ENCODE measurements around the gene PSME1.

Gene PSME1

DNA sequence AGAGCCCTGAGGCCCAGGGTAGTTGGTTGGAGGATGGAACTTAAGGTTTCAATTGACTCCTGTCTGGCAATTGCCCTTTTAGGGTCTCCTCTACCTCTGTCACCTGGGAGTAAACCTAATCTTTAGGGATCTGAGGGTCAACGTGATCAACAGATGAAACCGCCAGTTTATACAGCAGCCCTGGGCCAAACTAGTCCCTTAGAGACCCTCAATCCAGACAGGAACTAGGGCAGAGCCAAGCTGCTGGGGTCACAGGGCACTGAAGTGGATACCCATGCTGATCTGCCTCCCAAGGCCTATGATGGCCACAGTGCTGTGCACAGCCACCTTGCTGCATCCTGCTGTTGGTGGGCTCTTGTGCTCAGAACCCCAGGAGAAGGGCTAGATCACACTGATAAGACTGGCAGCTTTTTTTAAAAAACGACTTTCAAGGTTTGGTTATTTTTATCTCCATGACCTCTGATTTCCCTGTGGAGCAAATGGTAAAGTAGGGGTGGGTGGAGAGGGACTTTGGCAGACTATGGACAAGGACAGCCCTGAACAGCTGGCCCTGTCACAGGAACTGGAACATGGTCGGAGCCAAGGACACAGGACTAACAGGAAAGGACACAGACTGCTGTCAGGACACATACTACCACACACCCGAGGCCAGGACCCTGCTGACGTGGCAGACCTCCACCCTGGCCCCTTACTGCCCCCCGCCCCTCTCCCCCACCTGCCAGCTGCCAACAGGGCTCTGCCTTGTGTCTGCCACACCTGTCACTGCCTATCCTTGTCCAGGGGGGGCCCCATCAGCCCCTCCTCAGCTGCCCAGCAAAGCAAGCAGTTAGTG is 5.1 kb upstream of the PSME1 start:
- no peak for DNase-seq

- DNase-seq = no peak
Observed at GRCh38 chr14:24131549-24131966, 4.4 kb upstream of the PSME1 start.

DNA sequence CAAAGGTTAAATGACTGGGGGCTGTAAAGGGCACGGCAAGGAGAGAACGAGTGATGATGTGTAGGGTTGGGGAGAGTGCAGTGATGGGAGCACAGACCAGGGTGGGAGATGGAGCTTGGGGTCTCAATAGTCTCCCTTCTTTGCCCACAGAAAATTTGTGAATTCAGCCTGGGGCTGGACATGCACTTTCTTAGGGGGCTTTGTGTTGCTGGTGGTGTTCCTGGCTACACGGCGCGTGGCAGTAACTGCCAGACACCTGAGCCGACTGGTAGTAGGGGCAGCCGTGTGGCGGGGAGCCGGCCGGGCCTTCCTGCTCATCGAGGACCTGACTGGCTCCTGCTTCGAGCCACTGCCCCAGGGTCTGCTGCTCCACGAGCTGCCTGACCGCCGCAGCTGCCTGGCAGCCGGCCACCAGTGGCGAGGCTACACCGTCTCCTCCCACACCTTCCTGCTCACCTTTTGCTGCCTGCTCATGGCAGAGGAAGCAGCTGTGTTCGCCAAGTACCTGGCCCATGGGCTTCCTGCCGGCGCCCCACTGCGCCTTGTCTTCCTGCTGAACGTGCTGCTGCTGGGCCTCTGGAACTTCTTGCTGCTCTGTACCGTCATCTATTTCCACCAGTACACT is 3.8 kb upstream of the PSME1 start:
- DNase-seq = no peak

DNA sequence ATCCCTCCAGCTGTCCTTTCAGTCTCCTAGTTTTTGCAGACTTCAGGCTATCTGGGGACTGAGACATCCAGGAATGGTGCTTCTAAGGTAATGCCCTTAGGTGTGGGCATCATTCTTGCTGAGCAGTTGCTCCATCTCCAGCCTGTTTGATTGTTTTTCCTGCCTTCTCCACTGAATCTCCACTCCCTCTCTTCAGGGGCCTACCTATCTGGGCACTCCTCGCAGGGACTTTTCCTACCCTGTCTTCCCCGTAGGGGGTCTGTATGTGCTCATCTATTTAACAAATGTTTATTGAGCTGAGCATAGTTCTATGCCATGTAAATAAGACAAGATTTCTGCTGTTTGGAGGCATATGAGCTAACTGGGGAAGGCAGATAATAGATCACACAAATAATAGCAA is 3.0 kb upstream of the PSME1 start:
- no peak for DNase-seq

DNA sequence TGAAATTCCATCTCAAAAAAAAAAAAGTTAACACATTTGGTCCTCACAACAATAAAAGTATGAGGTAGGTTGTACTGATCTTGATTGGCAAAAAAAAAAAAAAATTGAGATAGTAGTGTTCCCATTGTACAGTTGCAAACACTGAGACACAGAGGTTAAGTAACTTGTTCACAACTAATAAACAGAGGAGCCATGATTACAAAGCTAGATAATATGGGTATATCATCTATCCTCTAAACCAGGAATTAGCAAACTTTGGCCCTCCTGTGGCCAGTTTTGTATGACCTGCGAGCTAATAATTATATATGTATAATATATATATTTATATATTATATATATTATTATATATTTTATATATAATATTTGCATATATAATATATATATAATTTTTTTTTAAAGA is 2.3 kb upstream of the PSME1 start:
- DNase-seq = no peak

DNA sequence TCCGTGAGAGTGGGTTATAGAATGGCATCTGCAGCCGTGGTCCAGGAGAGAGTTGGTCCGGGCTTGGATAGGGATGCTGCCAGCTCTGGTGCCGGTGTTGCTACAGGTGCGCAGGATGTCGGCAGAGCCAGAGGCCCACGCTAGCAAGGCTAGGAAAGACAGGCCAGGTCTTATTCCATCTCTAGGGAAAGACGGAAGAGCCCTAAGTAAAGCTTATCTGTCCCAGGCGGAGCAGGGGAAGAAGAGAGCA is 485 bp upstream of the PSME1 start:
- DNase-seq = no peak

DNA sequence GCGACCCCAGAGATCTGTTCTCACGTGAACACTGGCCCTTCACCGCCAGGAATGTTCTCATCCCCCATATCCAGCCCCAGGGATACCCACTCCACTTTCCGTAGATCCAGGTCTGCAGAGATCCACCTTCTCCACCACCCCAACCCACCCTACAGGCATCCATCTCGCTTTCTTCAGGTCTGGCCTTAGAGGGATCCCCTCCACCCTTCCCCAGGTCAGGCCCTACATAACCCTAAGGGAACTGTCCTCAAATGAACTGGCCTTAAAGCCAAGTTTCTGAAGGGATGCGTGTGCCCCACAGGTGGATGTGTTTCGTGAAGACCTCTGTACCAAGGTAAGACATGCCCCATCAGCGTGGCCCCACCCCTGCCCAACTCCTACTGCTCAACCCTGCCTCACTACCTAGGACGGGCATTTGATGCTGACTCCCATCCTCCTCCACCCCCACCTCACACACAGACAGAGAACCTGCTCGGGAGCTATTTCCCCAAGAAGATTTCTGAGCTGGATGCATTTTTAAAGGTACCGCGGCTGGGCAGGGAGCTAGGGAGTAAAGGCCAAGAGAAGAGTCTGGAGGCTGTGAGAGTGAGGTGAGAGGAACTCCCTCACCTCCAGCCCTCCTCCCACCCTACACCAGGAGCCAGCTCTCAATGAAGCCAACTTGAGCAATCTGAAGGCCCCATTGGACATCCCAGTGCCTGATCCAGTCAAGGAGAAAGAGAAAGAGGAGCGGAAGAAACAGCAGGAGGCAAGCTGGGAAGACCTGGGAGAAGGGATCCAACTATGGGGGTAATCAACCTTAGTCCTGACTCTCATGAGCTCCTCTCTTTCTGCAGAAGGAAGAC is 912 bp downstream of the PSME1 start:
- no peak for DNase-seq

DNA sequence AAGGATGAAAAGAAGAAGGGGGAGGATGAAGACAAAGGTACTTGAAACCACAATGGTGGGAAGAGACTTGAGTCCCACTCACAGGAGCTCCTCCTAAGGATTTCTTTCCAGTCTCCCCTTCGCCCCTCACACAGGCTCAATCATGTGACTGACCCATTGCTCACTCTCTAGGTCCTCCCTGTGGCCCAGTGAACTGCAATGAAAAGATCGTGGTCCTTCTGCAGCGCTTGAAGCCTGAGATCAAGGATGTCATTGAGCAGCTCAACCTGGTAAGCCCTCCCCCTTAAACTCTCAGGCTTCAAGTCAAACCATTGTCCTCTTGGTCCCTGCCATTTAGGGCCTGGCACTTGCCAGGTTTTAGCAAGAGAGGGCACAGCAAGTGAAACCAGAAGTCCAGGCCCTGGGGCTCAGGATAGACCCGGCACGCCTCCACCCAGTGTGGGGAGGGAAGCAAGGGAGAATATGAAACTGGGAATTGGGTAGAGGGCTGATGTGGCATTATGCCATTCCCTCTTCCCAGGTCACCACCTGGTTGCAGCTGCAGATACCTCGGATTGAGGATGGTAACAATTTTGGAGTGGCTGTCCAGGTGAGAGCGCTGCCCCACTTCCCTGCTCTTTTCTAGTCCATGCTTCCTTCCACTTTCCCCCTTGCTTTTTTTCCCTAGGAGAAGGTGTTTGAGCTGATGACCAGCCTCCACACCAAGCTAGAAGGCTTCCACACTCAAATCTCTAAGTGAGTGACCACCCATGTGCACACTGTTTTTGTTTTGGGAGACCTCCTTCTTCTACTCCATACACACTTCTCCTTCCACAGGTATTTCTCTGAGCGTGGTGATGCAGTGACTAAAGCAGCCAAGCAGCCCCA is 1.8 kb downstream of the PSME1 start:
- DNase-seq = no peak

- DNase-seq = no peak
Observed at GRCh38 chr14:24138396-24139271, 2.6 kb downstream of the PSME1 start.

DNA sequence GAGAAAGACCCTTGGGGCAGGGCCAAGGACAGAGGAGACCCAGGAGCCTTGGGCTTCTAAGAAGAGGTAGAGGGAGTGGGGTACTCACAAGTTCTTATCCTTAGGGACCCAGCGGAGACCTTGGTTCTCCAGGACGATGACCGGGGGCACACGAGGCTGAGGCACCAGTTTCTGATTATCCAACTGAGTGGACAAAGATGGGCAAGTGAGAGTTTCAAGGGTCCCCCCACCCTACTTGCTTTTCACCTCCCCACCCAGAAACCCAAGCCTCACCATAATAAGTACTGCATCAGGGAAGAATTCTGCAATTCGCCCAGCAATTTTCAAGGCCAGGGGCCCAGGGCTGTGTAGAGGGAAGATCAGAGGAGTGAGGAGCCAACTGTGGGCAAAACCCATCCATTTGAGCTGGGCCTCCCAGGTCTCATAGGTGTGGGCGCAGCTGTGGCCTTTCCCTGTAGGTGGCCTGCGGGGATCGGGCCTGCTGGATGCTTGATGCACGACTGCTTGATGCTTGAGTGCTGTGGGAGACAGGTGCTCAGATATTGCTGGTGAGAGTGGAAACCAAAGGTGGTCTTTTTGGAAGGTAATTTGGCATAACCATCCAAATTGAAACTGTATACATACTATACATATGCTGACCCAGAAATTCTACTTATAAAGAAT is 3.4 kb downstream of the PSME1 start:
- DNase-seq = no peak

DNA sequence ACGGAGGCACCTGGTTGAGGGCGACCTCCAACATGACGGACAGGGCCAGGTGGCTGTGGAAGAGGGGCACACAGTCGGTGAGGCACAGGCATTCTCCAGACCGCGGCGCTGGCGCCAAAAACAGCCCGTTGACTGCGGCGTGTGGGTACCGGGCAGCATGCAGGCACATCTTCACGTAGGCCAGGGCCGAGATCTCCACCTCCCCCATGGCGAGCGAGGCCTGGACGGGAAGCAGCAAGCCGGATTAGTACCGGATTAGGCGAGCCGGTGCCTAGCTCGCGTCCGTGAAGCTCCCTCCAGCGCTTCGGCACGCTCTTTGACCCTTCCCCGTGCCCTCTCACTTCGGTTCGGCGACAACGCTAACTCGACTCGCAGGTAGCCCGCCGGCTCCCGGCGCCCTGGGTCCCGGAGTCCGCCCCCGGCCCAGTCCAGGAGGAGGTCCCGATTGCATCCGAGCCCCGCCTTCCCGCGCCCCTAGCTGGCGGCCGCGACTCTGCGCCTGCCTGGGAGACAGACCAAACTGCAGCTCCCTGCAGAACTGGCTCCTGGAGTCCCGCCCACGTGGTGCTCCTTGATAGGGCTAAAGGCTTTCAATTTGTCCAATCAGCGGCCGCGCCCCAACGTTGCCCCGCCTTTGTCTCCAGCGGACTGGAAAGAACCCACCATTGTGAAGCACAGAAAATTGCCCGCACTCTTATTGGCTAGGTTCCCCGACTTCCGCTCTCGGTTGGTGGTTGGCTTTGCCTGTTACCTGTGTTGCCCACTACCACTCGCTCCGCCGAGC is 5.3 kb downstream of the PSME1 start, which contains the start of gene EMC9:
EMC9 (minus strand) TSS at position 495 of the 784 bp plus-strand sequence; CDS start at position 208, 287 bp downstream.
- DNase-seq = peak; percentile 99

DNA sequence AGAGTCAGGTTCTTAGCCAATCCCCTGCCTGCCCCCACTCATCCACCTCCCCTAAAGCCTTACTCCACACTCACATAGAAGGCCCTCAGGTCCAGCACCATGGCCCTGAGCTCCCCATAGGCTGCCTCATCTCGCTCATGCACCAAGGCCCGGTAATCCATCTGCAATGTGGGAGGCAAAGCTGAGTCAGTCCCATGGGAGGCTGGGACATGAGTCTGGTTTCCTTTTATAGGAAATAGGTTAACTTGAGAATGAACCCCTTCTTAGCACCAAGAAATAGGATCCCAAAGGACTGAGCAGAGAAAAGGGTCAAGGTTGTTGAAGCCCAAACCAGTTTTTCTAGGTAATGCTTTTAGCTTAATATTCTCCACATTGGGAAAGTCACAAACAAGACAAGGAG is 7.5 kb downstream of the PSME1 start:
- no peak for DNase-seq

- no peak for DNase-seq
Observed at GRCh38 chr14:24144451-24144850, 8.5 kb downstream of the PSME1 start.

DNA sequence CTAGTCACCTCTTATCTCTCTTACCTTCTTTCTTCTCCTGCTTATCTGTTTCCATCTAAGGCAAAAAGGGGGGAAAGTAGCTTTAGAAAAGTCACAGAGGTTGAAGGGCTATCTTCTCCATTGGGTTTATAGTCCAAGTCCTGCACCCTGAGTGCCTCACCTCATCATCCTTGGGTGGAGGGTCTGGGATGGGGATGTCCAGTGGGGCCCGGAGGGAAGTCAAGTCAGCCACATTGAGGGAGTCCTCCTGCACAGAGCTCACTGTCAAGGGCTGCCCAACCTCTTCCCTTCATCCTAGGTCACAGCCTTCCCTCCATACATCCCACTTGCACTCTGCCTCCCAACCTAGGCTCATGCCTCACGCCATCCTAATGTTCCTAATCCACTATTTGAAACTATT is 9.2 kb downstream of the PSME1 start:
- no peak for DNase-seq

DNA sequence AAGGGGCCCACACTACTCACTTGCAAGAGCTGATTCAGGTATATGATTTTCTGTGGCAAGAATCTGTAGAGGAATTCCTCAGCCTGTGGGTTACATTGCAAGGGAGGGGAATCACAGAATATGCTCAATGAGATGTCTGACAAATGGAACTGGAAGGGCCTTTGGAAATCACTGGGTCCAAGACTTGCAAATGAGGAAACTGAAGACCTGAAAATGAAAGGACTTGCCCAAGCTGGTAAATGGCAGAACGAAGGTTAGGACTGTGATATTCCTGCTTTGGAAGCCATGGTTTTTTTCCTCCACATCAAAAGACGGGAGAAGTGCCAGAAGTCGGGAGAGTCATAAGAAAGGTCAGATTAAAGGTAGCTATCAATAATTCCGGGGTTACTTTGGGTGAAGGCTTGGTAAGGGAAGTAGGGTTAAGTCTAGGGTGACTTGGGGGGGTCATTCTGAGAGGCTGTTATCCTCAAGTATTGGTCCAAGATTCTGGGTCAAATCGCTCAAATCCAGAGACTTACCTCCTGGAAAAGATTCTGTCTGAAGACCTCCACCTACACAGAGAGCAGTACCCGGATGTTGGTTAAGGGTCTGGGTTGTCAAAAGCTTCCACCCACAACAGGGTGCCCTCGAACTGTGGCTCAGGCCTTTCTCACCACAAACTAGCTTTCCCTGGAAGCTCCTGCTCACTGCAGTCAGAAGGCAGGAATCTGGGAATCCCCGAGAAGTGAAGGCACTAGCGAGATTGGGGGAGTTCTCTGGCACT is 9.9 kb downstream of the PSME1 start:
- no peak for DNase-seq

- DNase-seq = peak; percentile 92
Observed at GRCh38 chr14:24146453-24146977, 10.5 kb downstream of the PSME1 start, which contains the start of gene PSME2. PSME2 (minus strand) TSS chr14:24146610; CDS start chr14:24146581, 29 bp downstream.

GRCh38 chr14:24146978-24147760 is 11.2 kb downstream of the PSME1 start, which contains the start of gene RNF31:
RNF31 (plus strand) TSS chr14:24147498; CDS start chr14:24147699, 201 bp downstream.
- DNase-seq = peak; percentile 97

GRCh38 chr14:24147761-24148428 is 11.9 kb downstream of the PSME1 start:
- no peak for DNase-seq
